GM18499 (cell line): ENCODE measurements around the gene BMP8B.

Experiments
- ATAC-seq: cut with Tn5 transposase; IDR thresholded peaks from one replicate; pipeline ENCODE4 v1.9.1; 2021; ENCODE audit warnings: moderate number of reproducible peaks; ENCODE audit not compliant: insufficient read depth, unreplicated experiment

The BMP8B gene

DNA sequence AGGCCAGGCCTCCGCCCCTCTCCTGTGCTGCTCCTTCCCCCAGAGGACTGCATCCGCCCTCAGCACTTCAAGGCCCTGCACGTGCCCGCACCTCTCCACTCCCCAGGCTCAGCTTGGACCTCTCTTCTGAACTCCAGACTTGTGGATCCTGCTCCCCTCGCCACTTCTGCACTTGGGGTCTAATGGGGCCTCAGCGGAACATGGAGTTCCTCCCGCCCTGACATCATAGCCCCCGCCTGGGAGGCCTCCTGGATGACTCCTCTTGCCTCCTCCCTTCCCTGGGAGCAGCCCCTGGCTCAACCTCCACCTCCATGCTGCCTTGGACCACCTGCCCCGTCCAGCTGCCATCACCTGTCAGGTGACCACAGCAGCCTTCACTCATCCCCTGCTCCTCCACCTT is 27.6 kb downstream of the BMP8B start:
- no peak for ATAC-seq

DNA sequence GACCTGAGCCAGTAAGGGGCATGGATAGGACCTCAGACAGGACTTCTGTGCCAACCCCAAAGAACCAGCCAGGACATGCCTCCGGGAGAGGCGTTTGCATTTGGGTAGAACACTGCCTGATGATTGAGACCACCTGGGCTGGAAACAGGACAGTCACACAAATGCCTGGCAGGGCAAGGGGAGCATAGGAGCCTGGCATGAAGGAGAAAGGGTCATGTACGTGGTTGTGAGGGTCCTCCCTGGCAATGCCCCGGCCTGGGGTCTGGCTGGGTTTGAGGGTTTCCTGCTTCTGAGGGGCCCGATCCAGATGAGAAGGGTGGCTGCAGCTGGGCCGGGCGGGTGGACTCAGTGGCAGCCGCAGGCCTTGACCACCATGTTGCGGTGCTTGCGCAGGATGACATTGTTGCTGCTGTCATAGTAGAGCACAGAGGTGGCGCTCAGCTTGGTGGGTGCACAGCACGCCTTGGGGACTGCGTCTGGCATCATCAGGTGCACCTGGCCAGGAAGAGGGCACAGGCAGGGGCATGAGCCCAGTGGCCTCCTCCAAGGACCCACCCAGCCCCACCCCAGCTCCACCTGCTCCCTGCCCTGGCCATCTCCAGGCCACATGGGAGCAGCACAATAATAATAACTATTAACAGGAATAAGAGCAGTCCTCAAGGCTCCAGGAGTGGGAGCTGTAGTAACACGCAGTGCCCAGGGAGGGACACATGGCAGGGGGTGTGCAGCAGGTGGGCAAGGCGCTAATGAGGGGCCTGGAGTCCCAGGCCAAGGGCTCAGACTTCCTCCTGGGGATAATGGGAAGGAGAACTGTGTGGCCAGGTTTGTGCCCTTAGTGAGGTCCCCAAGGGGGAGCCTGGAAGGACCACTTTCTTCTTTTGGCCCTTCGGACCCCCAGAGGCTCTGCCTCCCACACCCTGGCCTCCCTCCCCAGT is 28.3 kb downstream of the BMP8B start:
- no peak for ATAC-seq

DNA sequence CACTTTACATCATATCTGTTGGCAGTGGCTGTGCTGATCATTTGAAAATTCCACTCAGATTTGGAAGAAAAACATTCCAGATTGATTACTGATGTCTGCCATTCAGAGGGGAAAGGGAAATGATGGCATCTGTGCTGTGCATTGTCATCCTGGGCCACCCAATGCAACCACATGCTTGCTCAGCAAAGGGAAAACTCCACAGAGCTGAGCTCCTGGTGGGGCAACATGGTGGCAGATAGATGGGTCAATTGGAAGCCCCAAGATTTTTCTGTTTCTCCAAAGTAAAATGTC is 29.3 kb downstream of the BMP8B start:
- no peak for ATAC-seq

DNA sequence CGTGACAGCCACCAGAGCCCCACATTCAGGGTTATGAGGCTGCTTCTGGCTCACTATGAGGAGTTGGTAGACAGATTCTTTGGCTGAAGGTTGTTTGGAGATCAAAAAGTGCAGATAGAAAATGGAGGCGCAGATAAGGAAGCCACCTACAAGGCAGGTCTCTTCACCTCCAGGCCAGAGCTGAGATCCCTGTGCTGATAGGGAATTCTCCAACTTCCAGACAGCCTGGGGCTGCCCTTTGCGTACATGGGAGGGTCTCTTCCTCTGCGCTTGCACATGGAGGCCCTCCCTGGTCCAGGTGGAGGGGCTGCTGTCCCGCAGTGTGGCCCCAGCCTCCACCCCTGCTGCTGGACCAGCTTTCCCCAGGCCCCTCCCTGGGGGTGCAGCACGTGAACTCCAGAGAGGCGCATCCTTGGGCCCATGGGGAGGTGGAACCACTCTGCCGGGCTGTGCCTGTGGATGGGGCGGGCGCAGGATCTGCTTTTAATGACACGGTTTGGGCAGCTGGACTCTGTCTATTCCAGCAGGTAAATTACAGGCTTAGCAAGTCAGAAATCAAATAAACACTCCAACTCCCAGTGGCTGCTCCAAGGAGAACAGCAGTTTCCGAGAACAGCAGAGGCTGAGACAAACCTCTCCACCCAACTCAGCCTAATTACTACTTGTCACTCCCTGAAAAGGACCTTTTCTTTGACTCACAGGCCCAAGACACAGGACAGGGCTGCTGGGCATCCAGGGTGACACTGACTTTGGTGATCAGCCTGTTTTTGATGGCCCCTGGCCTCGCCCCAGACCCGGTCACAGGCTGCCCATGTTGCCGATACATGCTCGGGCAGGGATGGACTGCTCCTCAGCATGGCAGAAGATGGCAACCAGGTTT is 29.9 kb downstream of the BMP8B start:
- no peak for ATAC-seq

DNA sequence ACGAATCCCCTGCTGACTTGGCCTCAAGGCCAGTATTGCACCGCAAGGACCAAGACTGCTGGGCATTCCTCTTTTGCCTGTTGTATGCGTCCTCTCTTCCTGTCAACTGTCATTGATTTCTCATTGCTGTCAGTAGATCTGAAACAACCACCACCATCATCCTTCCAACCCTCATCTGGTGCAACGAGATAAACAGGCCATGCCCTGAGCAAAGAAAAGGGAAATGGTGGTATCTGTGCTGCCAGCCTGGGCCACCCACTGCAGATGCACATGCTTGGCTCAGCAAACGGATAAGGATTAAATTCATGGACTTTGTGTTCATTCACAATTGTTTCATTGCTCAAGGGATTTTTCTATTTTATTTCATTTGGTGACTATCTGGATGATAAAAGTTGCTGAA is 31.2 kb downstream of the BMP8B start:
- ATAC-seq: no peak

DNA sequence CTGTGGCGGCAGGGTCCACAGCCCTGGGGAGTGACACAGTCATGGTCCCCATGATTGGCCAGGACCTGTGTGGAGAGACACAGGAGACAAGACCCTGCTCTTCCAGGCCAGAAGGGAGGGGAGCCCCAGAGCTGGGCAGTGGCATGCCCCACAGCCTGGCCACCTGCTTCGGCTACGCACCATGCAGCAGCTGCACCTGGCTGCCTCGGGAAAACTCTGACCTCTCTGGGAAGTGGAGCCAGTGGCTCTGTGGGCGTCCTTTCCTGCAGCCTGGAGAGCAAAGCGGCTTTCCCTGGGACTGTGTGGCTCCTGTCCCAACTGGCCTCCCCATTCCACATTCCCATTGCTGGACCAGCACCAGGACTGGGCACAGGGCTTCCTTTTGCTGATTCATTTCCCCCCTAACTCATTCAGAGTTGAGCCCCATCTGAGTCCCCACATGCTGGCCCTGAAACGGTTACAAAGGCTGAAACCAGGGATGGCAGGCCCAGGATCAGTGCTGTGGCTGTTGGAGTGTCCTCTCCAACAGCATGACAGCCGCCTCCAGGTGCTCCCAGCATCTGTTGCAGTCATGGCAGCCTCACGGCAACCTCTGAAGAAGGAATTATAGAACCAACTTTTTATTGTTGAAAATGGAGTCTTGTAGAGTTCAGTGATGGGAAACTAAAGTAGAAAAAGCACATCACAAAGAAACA is 32.6 kb downstream of the BMP8B start:
- no peak for ATAC-seq

DNA sequence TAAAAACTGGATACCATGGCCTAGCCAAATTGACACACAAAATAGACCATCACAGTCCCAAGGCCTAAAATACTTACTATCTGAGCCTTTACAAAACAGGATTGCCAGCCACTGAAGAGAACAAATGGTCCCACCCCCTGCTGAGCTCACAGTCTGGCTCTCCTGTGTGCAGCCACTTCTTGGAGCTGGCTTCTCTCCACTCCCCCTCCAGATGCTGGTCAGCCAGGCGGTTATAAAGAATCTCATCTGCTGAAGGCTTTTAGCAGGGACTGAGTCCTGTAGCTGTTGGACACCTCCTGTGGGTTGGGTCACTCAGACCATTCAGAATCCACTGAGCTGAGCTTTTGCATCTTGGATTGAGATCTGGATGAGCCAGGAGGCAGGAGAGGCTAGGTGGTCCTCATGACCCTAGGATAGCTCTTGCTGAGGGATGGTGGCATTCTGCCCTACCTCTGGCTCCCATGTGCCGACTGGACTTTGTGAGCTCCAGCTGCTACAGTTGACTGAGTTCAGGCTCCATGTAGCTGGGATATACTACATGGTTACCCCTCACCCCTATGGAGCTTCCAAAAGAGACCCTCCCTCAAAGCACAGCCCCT is 33.7 kb downstream of the BMP8B start:
- no peak for ATAC-seq

DNA sequence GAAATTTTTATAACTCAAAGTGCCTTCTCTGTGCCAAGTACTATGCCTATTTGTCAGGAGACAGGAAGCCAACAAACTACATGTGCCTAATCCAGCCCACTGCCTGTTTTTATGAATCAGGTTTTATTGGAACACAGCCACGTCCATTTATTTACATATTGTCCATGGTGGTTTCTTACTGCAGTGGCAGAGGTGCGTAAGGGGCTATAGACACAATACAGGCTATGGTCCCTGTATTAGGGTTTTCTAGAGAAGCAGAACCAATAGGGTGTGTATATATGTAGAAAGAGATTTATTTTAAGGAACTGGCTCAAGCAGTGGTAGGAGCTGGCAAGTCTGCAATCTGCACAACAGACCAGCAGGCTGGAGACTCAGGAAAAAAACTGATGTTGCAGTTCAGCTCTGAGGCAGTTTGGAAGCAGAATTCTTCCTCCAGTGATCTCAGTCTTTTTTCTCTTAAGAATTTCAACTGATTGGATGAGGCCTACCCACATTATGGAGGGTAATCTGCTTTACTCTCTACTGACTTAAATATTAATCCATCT is 34.6 kb downstream of the BMP8B start:
- no peak for ATAC-seq

DNA sequence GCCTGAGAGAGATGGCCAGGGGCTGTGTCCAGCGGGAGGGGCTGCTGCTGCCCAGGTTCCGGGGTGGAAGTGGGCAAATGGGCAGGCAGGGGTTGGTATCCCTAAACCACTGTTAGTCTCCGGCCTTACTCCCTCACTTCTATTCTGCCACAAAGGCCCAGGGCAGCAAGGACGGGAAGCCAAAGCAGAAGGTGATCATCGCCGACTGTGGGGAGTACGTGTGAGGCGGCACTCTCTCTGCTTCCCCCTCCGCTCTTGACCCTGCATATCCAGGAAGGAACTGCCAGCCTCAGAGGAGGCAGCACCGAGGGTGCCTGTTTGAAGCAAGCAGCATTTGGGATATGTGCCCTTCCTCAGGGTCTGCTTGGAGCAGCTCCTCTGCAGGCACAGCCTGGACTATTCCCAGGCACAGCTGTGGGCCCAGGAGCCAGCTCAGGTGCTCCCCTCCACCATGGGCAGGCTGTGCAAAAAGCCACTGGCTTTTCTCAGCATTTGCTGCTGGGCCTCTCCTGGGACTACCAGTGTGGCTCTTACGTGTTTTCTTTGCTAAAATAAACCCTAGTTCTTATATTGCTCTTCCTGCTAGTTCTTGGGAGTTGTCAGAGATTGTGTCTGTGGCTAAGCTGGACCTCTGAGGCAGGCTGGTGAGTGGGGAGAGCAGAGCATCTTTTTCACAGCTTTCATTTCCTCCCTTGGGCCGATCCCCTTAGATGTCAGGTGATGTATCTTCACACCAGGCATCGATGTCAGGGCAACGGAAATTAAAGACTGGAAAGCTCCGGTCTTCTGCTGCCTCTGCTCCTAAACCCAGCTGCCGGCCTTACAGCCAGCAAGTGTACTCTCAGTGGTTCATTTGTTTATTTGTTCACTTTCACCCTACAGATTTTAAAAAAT is 35.3 kb downstream of the BMP8B start:
- ATAC-seq: no peak

DNA sequence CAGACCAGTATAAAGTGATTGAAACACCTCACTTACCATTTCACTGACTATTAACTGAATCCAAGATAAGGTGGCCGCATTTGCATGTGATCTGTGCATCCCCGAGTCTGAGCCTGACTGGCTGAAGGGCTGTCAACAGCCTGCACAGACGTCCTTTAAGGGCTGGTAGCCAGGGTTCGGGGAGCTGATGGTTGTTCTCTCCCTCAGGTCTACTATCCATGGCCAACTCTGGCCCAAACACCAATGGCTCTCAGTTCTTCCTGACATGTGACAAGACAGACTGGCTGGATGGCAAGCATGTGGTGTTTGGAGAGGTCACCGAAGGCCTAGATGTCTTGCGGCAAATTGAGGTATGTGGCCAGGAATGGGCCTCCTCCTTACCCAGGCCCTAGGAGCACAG is 36.0 kb downstream of the BMP8B start:
- no peak for ATAC-seq

DNA sequence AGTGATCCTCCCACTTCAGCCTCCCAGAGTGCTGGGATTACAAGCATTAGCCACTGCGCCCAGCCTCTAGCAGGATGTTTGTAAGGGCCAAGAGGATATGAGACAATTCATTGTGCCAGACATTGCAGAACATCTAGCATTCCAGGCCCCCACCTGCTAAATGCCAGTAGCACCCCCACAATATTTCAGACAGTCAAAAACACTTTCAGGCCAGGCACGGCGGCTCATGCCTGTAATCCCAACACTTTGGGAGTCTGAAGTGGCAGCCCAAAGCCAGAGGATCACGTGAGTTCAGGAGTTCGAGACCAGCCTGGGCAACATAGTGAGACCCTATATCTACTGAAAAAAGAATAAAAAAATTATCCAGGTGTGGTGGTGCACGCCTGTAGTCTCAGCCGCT is 37.1 kb downstream of the BMP8B start:
- ATAC-seq: no peak

DNA sequence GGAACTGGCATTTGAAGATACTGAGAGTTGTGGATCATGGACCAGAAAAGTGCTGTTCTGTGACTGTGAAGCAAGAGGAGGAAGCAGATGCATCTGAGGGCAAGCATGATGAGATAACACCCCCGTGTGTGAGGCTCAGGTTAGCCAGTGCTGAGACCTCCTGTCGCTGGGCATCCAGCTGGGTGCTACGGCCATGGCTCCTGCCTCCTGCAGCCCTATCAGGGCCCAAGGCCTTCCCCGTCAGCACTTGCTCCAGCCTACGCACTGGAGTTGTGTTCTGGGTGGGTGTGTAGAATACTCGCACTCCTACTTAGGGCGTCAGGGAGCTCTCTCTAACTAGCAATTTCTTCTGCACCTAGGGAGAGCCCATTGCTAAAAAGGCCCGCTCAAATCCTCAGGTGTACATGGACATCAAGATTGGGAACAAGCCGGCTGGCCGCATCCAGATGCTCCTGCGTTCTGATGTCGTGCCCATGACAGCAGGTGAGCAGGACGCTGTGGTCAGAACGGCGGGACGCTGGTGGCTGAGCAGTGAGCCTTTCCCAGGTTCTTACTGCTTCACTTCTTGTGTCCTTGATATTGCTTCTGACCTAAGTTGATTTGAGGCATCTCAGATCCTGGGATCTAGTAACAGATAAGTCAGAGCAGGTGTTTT is 43.5 kb downstream of the BMP8B start:
- ATAC-seq: no peak

DNA sequence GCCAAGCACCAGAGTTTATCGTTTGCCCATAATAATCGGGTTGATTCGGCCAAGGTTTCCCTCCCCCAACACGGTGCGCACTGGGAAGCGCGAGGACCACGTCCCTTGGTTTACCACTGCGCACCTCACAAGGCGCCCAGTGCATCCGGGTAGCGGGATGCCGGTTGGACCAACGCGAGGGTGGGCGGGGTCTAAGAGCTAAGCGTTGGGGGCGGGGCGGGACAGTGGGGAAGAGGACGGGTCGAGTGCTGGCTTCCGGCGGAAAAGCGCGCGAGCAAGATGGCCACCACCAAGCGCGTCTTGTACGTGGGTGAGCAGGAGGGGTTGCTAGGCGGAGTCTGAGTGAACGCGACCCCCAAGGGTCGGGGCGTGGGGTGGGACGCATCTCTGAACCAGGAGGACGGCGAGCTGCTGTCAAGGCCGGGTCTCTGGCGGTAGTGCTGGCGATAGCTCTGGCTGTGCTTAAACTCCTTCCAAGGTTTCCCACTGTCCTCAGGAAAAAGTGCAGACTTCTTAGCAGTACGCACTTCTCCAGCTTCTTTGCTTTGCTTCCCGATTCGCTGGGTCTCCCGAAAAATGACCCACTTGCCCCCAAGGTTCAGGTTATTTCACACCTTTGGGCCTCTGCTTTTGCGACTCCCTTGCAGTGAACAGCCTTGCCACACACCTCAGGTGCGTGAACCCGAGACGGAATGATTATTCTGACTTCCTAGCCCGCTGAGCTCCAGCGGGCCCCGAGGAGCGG is 49.9 kb downstream of the BMP8B start, which contains the start of gene PPIE:
Gene PPIE, plus strand, starts transcription at position 261 of the 745 bp plus-strand sequence. Its CDS starts 19 bp downstream, at position 280.
- no peak for ATAC-seq

DNA sequence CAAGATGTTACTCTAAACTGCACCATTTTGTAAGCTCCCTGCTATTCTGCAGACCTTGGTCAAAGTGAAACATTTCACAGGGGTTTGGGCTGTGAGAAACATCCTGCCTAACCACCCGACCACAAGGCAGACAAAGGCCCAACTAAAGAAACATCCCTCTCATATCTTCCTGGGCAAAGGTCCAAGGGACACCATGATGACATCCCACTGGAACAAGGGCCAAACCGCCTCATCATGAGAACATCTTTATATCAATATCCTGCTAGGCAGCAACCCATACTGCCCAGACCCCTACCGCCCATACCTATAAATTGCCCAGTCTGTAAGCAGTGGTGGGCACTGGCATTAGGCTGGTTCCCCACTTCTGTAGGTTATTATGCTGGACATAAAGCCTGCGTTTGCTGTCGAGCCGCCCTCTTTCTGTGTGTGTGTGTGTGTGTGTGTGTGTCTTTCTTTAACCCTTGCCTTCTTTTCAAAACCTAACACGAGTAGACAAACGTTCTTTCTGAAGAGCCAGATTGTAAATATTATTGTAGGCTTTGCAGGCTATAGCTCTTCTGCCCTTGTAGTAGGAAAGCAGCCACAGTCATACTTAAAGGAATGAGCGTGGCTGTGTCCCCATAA is 51.0 kb downstream of the BMP8B start:
- ATAC-seq: no peak

DNA sequence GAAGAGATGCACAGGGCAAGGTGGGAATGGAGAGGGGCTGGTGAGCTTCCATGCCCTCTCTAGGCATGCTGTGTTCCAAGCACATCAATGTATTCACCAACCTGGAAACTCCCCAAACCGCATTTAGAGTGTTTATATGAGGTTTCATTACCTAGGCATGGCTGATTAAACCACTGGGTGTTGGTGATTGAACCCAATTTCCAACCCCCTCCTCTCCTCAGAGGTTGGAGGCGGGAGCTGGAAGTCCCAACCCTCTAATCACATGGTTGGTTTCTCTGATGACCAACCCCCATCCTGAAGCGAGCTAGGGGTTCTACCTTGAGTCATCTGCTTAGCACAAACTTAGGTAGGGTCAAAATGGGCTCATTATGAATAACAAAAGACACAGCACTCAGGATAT is 52.9 kb downstream of the BMP8B start:
- no peak for ATAC-seq

DNA sequence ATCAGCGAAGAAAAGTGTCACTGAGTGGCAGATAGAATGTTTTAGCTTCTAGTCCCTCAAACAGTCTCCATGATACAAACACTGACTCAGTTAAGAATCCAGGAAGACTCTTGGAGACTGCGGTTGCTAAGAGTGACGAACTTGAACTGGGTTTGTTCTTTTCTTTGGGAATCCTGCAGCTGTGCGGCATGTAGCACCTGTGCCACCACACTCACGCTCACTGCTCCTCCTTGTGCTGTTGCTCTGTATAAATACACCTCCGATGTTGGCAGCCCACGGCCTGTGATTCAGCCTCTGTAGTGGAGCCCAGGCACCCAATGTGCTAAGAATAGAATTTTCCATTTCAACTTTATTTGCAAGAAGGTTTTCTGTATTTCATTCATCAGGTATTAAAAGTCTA is 55.5 kb downstream of the BMP8B start:
- no peak for ATAC-seq

DNA sequence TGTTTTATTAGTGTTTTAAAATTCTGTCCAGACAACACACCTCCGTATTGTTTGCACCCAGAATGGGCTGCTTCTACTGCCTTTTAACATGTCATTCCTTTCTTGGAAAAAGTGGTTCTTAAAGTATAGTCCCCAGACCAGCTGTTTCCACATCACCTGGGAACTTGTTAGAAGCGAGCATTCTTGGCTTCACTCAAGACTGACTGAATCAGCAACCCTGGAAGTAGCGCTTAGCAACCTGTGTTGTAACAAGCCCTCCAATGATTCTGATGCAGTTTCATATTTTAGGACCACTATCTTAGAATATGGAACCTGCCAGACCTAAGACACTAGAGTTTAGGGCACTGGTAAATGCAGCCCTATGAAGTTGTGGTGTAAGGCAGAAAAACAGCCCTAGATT is 55.9 kb downstream of the BMP8B start:
- ATAC-seq: no peak

DNA sequence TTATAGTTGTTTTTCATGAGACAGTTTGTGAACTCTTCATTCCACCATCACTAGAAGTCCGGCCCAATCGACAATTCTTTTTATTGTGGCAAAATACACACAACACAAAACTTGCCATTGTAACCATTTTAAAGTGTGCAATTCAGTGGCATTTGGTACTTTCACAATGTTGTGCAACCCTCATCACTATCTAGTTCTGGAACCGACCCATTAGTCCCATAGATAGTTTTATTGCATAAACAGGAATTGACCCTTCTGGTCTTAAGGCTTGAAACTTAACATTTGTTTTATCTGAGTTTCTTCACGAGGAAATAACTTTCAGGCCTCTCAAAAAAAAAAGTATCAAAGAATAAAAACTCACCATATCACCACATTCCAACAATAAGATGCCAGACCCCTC is 58.8 kb downstream of the BMP8B start:
- ATAC-seq: no peak
